NCI-H82 (cell line): ENCODE results near the gene RNF17.

Experiments
- DNase-seq: peaks from one replicate; lab custom pipeline; 2025; lab: John Stamatoyannopoulos, UW

RNF17 gene

DNA sequence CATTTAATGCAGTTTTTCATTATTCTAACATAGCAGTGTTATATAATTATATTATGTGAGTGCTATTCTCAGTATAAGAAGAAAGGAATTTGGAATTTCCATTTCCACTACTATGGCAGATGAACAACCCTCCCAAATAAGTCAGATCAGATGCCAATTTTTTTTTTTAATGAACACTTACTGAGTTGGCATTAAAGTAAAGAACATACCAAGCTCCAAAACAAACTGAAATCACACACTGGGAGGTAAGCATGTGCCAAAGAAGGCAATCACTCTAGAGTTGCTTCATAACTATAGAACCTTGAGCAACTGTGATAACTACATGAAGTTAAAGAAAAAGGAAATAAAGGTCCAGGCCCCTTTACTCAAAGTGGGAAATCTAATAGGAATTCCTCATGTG lies 90.3 kb downstream of the RNF17 start:
- no peak for DNase-seq

DNA sequence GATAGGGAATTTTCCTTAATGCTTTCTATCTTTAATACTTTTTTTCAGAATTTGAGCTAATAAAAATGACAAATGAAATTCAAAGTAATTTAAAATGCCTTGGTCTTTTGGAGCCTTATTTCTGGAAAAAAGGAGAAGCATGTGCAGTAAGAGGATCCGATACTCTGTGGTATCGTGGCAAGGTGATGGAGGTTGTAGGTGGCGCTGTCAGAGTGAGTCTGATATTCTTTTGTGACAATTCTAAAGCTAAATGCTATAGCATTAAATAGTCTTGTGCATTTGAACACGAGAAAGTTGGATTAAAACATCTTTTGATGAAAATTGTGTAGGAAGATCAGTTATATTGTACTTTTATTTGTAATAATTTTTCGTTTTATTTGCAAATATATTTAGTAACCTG lies 95.0 kb downstream of the RNF17 start:
- DNase-seq = no peak

DNA sequence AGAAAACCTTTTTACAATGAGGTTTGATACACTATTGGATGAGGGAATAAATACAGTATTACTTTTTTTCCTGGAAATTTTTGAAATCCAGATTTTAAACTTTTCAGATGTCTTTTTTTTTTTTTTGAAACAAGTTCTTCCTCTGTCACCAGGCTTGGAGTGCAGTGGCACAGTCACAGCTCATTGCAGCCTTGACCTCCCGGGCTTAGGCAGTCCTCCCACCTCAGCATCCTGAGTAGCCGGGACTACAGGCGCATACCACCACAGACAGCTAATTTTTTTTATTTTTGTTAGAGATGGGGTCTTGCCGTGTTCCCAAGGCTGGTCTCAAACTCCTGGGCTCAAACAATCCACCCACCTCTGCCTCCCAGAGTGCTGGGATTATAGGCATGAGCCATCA lies 96.8 kb downstream of the RNF17 start:
- no peak for DNase-seq

DNA sequence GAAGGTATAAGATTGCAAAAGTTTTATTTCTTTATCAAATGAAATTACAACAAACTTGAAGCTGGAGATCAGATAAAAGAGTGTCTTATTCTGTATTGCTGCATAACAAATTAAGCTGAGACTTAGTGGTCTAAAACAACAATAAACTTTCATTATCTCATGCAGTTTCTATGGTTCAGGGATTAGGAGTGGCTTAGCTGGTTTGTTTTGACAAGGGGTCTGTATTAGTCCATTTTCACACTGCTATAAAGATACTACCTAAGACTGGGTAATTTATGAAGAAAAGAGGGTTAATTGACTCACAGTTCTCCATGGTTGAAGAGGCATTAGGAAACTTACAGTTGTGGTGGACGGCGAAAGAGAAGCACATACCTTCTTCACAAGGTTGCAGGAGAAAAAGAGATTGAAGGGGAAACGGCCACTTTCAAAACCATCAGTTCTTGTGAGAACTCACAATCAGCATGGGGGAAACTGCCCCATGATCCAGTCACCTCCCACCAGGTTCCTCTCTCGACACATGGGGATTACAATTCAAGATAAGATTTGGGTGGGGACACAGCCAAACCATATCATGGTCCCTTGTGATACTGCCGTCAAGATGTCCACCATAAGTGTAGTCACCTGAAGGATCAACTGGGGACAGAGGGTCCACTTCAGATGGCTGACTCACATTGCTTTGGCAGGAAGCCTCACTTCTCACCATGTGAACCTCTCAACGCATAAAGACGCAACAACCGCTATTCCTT lies 97.8 kb downstream of the RNF17 start:
- DNase-seq = peak; percentile 23

DNA sequence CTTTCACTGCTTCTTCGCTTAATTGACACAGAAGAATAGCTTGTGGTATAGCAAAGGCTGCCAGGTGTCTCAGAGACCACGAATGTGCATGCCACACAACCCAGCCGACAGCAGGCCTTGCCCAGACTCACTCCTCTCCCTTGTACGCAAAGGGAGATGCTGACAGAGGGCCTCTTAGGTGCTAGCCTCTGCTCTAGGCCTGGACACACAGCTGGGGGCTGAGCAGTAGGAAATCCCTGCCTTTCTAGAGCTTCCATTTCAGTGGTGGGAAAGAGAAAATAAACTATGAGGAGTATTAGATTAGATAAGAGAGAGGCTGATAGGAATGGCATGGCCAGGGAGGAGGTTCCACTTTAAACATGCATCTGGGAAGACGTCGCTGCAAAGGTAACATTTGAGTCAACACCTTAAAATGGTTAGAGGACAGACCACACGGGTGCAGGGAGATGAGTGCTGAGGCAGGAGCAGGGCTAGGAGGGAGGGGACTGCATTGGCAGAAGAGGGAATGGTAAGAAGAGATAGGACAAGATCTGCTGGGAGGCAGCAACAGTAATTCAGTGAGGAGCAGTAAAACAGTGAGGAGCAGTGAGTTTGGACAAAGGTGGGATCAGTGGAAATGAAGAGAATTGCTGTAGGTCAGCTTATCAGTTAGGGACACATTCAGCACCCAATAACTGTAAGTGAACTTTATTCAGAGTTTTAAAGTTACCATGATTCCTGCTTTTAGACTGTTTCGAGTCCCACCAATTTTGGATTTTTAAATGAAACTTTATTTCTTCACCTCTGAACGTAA lies 100.0 kb downstream of the RNF17 start:
- no peak for DNase-seq

DNA sequence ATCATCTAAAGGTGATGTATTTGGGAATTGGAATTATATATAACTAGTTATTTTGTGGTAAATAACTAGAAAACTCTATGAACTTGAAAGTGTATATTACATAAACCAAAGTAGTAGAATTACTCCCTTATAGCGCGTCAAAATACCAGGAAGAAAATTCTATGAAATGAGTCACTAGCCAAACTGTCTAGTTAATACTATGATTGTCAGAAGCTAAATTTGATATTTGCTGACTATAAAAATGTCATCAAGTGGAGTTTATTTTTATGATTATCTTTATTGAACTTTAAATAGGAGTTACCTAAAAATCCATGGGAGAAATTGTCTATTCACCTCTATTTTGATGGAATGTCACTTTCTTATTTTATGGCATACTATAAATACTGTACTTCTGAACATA lies 100.6 kb downstream of the RNF17 start:
- no peak for DNase-seq

DNA sequence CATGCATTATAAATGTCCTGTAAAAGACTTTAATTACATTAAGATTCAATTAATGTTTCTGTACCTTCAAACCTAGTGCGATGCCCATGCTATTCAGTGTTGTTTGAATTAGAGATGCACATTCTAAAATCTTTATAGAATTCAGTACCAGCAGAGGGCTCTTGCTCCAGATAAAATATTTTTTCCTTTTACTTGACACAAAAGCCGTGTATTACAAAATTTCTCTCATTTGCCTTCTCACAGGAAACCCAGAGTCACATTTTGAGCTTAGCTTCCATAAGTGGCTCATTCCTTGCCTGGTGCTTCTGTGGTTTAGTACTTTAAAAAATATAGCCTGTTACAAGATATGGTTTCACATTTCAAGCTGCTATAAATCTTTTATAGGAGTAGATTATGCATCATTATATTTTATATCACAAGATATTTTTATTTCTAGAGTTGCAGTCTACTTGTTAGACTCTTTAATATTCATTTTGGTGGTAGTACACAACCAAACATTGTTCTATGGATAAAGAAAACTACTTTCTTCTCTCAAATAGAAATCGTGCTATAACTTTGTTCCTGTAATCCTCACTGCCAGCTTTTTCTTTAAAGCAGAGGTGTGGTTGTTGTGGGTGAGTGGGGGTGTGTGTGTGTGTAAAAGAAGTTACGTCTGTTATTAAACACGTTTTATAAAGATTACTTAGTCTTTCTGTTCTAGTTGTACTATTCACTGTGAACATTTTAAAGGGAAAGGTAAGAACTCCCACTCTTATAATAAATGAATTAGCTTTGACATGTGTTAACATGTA lies 101.4 kb downstream of the RNF17 start:
- no peak for DNase-seq

DNA sequence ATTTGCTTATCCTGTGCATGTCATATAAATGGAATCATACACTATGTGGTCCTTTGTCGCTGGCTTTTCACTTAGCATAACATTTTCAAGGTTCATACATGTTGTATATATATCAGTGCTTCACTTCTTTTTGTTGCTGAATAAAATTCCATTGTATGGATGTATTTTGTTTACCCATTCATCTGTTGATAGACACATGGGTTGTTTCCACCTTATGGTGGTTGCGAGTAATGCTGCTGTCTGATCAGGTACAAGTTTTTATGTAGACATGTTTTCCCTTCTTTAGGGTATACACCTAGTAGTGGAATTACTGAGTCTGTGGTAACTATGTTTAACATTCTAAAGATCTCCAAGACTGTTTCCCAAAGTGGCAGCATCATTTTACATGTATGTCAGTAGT lies 102.5 kb downstream of the RNF17 start:
- DNase-seq = no peak

DNA sequence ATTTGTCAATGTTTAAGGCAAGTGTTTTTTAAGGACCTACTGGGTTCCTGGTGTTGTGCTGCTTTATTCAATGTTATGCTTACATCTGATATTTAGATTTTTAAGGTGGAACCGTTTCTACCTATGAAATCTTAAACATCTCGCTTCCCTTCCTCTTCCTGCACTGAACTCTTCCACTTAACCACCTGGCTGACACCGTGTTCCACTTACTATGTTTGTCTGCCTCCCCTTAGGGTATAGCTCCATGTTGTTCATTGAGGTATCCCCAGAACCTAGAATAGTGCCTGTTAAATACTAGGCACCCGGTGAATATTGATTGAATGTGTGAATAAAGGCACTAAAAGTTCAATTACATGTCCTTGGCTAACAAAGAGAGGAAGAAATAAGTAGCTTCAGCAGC lies 104.9 kb downstream of the RNF17 start:
- no peak for DNase-seq

DNA sequence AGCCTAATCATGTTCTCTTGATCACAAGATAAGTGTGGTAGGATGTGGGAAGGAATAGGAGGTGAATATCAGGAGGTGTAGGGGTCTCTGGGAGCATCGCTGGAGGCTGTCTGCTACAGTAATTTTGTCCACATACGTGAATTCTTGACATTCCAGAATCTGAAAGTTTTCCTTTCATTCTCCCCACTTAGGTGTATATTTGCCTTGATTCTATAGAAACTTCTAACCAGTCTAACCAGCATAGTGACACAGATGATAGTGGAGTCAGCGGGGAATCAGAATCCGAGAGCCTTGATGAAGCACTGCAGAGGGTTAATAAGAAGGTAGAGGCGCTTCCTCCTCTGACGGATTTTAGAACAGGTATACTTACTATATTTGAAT lies 106.4 kb downstream of the RNF17 start:
- no peak for DNase-seq

DNA sequence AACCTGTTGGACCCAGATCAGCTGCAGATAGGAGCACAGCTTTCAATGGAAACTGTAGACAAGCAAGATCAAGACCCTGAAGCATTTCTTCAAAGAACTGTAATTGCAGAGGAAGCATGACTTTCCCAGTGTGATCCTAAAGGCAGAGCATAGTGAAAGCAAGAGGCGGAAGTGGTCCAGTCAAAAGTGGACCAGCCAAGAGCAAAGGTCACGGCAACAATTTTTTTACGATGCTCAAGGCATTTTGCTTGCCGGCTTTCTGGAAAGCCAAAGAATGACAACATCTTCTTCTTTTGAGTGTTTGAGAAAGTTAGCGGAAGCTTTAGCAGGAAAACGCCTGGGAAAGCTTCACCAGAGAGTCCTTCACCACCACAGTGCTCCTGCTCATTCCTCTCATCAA lies 111.6 kb downstream of the RNF17 start:
- DNase-seq = no peak

DNA sequence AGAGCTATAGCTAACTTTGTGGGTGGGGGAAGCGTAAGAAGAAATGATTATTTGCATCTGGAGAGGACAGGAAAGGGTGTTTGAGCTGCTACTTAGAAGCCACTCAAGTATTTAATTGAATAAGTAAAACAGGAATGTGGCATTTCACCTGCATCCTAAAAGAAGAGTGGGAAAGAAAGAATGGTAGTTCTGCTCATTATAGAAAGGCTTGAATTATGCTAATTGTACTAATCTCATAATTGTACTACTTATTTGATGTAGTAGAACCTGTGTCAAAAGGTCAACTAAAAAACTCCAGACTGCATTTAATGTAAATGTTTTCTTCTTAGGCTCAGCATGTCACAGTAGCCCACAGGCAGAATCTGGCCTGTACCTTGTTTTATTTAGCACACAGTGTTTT lies 113.6 kb downstream of the RNF17 start:
- no peak for DNase-seq

DNA sequence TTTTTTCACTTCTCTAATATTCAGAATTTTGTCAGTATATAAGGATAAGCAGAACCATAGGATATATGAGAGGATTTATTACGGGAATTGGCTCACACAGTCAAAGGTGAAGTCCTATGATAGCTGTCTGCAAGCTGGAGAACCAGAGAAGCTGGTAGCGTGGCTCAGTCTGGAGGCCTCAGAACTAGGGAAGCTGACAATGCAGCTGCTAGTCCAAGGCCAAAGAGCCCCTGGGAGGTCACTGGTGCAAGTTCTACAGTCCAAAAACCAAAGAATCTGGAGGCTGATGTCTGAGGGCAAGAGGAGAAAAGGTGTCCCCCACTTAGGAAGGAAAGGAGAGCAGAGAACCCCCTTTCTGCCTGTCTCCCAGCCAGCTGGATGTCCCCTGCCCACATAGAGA lies 114.4 kb downstream of the RNF17 start:
- no peak for DNase-seq

DNA sequence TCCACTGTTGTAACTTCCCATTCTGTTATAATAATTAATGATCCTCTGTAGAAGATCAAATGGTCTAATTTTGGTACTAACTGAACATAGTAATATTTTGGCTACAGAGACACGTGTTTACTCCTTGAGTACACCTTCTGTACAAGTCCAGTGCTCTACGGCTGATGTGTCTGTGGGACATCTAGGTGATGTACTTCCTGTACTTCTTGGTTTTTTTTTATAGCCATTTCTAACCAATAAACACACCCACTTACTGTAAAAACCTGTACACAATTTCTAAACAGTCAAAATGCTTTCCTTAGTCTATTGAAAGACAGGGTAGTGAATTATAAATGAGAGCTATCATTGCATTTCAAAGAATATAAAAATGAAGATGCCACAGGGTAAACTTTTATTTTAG lies 118.7 kb downstream of the RNF17 start:
- no peak for DNase-seq

DNA sequence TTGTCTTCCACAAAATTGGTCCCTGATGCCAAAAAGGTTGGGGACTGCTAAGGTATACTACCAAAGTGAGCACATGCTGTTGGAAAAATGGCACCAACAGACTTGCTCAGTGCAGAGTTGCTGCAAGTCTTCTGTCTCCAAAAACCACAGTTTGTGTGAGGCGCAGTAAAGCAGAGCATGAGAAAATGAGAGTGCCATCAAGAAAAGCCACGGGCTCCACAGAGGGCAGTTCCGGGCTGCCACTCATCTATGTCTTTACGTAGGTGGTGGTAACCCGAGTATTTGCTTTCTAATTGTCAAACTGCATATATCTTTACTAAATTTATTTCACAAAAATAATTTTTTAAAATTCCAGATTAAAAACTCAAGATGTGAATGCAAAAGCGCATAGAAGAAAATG lies 123.8 kb downstream of the RNF17 start:
- no peak for DNase-seq

DNA sequence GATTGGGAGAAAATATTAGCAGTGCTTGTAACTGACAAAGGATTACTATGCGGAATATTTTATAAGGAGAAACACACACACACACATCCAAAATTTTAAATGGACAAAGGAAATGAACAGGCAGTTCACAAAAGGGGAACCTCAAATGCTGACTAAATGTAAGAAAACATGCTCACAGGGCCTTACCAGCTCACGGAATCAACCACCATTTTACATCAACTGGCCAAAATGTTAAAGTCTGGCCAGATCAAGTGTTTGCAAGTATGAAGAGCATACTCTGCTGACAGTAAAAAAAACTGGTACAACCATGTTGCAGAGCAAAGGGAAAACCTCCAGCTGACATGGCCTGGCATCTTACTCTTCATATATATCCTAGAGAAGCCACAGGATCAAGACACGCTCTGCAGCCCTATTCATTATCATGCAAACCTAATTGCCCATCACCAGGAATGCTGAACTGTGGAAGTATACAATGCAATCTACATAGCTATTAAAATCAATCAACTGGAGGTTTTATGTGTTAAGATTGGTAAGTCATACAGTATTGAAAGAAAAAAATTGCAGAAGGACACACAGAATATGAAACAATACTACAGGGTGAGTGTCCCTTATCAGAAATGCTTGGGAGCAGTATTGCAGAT lies 124.4 kb downstream of the RNF17 start:
- DNase-seq = no peak

DNA sequence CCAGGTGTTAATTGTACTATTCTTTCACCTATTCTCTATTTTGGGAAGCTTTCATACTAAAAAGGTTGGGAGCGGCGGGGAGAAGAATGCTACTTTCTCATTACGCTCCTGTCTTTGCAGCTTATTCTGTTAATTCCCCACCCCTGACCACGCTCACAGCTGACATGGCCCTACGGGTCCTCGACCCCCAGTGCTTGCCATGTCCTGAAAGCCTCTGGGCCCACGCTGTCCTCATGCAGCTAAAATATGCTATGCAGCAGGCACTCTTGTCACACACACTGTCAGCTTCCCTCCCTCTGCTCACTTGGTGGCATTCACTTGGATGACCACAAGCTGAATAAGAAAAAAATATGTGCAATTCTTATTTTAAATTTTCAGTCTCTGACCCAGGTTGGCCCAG lies 126.3 kb downstream of the RNF17 start:
- no peak for DNase-seq

DNA sequence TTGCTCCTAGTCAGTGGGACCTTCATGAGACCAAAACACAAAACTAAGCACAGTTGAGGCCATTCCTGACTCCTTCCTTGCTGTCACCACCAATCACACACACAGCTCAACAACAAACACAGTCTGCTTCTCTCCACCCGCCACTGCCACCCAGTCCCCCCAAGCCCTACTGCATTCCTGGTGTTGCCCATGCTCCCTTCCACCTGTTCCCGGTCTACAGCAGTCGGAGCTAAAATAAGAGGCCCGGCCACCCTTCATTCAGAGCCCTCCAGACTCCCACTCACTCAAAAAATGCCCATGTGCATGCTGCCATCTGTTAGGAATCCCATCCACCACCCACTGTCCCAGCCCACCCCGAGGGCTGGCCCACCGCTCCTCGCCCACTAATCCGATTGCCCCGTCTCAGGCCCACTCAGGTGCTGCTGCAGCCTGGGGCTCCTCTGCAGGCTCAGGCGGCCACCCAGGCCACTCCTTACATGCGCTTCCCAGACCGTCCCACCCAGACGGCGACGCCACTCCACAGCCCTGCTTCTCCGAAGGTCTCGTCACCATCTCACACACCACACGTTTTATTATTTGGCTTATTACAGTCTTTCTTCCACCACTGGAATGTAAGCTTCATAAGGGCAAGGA lies 127.6 kb downstream of the RNF17 start:
- no peak for DNase-seq

DNA sequence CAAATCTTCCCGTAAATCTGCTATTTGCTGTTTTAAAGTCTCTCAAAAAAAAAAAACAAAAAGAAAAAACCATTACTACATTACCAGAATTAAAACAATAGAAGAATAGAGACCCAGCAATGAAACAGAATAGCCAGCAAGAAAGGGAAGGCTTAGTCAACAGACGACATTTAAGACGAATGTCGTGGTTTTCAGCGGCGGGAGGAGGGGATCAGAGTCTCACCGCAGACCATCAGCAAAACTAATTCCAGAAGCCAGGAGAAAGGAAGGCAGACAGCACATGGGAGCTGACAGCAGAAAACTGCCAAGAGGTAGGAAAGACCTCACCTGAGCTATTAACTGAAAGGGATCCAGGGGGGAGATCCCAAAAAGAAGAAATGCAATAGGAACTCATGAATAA lies 128.9 kb downstream of the RNF17 start:
- DNase-seq = no peak

DNA sequence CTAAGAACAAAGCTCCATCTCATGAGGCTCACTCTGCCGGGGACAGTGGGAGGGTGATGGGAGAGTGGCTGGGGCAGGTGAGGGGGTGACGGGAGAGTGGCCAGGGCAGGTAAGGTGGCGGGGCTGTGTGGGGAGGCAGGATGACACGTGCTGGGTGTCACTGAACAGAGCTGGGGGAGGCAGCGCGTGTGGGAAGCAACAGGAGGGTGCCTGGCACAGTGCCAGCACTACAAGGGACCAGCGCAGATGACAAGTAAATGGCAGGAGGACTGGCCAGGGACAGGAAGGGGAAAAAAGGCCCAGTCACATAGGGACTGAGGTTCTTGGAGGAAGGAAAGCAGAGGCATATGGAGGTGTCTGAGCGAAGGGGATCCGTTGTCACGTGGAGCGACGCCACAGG lies 129.9 kb downstream of the RNF17 start:
- peak; percentile 18 for DNase-seq

DNA sequence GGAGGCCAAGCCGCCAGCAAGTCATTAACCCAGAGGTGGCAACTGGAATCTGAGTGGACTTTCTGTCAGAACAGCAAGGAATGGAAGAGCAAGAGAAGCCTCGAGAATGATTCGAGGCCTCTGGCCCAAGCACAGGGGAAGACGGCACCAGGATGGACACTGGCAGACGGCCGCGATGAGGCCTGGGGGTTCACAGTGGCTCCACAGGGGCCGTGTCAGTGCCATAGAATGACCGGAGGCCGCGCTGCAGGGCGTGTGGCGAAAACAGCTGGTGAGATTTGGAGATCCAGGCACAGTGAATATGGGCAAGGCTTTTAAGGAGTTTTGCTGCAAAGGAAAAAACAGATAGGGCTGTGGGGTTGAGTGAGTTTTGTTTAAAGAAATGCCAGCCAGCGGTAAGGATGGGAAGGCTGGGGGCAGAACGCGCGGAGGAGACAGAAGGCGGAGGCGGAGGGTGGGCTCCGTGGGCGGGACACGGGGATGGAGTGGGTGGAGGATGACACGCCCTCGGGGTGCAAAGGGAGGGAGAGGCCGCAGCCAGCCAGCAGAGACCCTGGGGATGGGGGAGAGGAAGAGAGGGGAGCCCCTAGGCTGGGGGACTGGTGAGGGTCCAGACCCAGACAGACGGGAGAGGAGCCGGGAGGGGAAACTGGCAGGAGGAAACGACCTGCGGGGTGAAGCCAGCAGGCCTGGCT lies 130.5 kb downstream of the RNF17 start:
- no peak for DNase-seq

DNA sequence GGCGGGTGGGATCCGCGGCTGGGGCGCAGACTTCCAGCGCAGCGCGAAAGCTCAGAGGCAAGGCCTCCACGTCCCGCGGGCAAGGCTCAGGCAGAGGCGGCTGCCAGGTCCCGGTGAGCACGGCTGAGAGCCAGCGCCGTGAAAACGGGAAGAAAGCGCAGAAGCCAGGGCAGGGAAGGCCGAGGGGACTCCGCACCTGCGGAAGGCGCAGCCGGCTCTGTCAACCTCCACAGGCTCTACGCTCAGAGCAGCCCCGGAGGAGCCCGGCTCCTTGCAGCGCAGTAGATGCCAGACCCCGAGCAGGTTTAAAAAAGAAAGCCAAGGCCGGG lies 131.0 kb downstream of the RNF17 start:
- DNase-seq = no peak
